BJ (cell line): ENCODE measurements around the gene INTS14. TPM values are rescaled to one million over a fixed set of nuclear protein-coding genes. Genes with fewer than 3 reads are reported as not detected.

Experiments used
- CTCF ChIA-PET: fragments of 350-600 bp; formaldehyde crosslinking; extraction: SDS; loops from one replicate; lab custom pipeline; 2021; ENCODE audit warnings: antibody characterized with exemption, inconsistent platforms; lab: Yijun Ruan, JAX
- POLR2A ChIA-PET: fragments of 300-600 bp; sonication (Branson Sonifier 250); formaldehyde crosslinking; extraction: SDS; loops from one replicate; lab custom pipeline; 2021; ENCODE audit warnings: antibody characterized with exemption; lab: Charles Lee
- DNase-seq: peaks from one replicate; pipeline ENCODE4 v3.0.0-alpha.2; 2011; ENCODE audit warnings: low read depth
- H3K27me3 ChIP-seq: 2 replicates; pipeline ENCODE4 v1.6.0; 2011; ENCODE audit warnings: low read length; ENCODE audit not compliant: control insufficient read depth, insufficient read depth
- H3K36me3 ChIP-seq: 2 replicates; pipeline ENCODE4 v1.5.1; 2011; ENCODE audit warnings: low read length; ENCODE audit not compliant: control insufficient read depth, insufficient read depth
- H3K4me3 ChIP-seq: 2 replicates; pipeline ENCODE4 v1.5.1; 2011; ENCODE audit warnings: low read depth, mild to moderate bottlenecking, control low read depth, low read length
- CTCF ChIP-seq: IDR thresholded peaks from 2 replicates; pipeline ENCODE4 v1.5.1; 2011; ENCODE audit warnings: low read depth, mild to moderate bottlenecking, control low read depth, inconsistent platforms, low read length, moderate library complexity; ENCODE audit not compliant: insufficient read depth
- polyA plus RNA-seq: library from polyadenylated mRNA; depleted of rRNA; stranded (reverse); fragments of >200 nt; gene quantifications from 2 replicates; pipeline ENCODE4 v1.2.3, GENCODE V29; 2011

The INTS14 gene
- polyA plus RNA-seq, 1 experiment, result 37.3 TPM

GRCh38 chr15:65569728-65570127 is 41.2 kb downstream of the INTS14 start:
- peaks cover 6% of the 10 kb centered on the region; the same call in 1 of the 2 replicates for H3K36me3 ChIP-seq
- POLR2A ChIA-PET, result no interaction called here
- H3K27me3 ChIP-seq, result no peaks in the 10 kb centered on the region
- DNase-seq, result no peak
- TF ChIP-seq CTCF, result no peak
- CTCF ChIA-PET, result interaction anchor here (1.7 kb wide), 1 partner anchor 11 kb away, joined by 5 read pairs; no protein-coding TSS in a partner anchor
- no peak overlapping the region for H3K4me3 ChIP-seq

DNA sequence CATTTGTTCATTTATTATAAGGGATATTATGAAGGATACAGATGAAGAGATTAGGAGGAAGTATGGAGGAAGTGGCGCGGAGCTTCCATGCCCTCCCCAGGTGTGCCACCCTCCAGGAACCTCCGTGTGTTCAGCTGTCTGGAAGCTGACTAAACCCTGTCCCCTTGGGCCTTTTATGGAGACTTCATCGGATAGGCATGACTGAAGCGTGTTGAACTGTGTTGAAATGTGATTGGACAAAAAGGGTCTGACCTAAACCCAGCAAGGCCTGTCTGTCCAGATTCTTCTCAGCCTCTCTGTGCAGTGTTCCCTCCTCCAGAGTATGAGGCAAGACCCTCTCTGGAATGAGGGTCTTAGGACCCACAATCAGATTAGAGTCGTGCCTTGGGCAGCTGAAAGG is 49.0 kb downstream of the INTS14 start:
- H3K27me3 ChIP-seq, result no peaks in the 10 kb centered on the region
- ChIA-PET POLR2A (no interaction called here), CTCF (interaction anchor here (1.0 to 1.3 kb wide), 2 partner anchors 29 to 160 kb away, joined by 3 to 4 read pairs; no protein-coding TSS in a partner anchor)
- H3K4me3 ChIP-seq, result no peak overlapping the region
- peaks cover 3% of the 10 kb centered on the region; the same call in 1 of the 2 replicates for H3K36me3 ChIP-seq
- no peak for DNase-seq
- TF ChIP-seq CTCF, result no peak

- Histone ChIP-seq H3K4me3 (no peak overlapping the region), H3K36me3 (peaks cover 5% of the 10 kb centered on the region; the same call in 1 of the 2 replicates), H3K27me3 (no peaks in the 10 kb centered on the region)
- no peak for TF ChIP-seq CTCF
- DNase-seq, result no peak
- ChIA-PET CTCF (interaction anchor here (0.6 kb wide), 1 partner anchor 126 kb away, joined by 3 read pairs; no protein-coding TSS in a partner anchor), POLR2A (no interaction called here)
Observed at GRCh38 chr15:65559941-65560340, 51.0 kb downstream of the INTS14 start.

DNA sequence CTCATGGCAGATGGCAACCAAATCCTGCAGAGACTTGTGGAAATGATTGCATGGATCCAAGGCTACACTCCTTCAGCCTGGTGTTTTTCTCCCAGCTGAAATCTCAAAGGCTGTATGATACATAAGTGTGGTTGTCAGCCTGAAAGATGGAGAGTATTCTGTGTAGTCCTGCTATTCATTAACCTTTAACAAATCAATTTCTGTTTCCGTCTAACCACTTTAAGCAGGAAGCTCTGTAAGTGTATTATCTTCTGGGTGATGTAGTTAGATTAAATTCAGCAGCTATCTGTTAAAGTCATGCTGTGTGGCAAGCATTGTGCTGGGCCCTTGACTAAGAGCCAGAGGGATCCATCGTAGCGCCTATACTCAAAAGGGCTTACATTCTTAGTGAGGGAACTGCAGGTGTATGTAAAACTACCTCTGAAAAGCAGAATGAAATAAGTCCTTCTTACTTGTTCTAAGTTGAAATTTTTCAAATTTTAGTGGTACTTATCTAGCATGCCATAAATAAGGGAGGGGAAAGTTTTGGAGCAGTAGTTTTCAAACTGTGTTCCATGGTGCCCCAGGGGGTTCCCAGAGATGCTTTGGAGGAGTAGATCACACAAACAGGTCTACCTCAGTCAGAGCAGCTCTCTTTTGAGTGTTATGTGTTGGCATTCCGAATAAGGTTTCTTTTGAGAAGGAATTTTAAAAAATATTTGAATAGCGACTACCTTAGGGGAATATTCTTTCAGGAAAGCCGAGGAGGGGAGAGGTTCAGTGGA is 51.8 kb downstream of the INTS14 start:
- Histone ChIP-seq H3K27me3 (no peaks in the 10 kb centered on the region), H3K36me3 (peaks cover 5% of the 10 kb centered on the region; the same call in 1 of the 2 replicates), H3K4me3 (no peak overlapping the region)
- DNase-seq, result no peak
- TF ChIP-seq CTCF, result no peak
- ChIA-PET POLR2A (interaction anchor here (1.0 kb wide), 1 partner anchor 52 kb away, joined by 3 read pairs; the partner anchor contains the start of gene INTS14), CTCF (interaction anchor here (1.2 to 1.4 kb wide), 2 partner anchors 11 to 158 kb away, joined by 3 to 5 read pairs; no protein-coding TSS in a partner anchor)

DNA sequence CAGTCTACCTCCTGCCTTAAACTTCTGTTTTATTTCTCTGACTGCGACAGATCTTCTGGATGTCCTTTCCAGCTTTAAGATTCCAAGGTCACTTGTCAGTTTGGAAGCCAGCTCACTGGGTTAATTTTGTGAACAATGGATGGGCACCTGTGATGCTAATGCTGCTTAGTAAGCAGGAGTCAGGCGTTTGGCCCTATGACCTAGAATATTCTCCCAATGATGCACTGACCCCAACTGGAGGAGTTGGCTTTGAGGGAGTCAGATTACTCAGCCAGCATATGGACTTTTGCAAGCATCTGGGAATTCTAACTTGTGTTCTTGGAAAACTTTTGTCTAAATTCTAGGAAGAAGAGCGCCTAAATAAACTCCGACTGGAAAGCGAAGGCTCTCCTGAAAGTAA is 52.6 kb downstream of the INTS14 start:
- no peak for TF ChIP-seq CTCF
- H3K36me3 ChIP-seq, result peaks cover 4% of the 10 kb centered on the region; the same call in 1 of the 2 replicates
- ChIA-PET CTCF (interaction anchor here (0.9 to 1.4 kb wide), 3 partner anchors 11 to 157 kb away, joined by 3 to 5 read pairs (median 4); no protein-coding TSS in a partner anchor), POLR2A (no interaction called here)
- DNase-seq, result no peak
- no peak overlapping the region for H3K4me3 ChIP-seq
- no peaks in the 10 kb centered on the region for H3K27me3 ChIP-seq
